Pancreas (tissue), 10 donors: ENCODE results near the gene GATB. TPM values are rescaled to one million over a fixed set of nuclear protein-coding genes. Genes with fewer than 3 reads are reported as not detected.

Source experiments
- ATAC-seq, 4 donors: fragments of 200-7000 bp; cut with Tn5 transposase; one replicate each; pipeline versions ENCODE4 v1.8.0 to v1.9.1; 2020; ENCODE audit warnings: mild to moderate bottlenecking in 4 of 4, moderate library complexity in 4 of 4
- DNase-seq, 6 donors: peaks; one replicate each; pipeline ENCODE4 v3.0.0-alpha.2; 2020
- FAIRE-seq: peaks from 2 replicates; lab custom pipeline; 2012; peaks lifted over from hg19 to GRCh38; lab: Jason Lieb, UNC
- H3K27ac ChIP-seq, 4 donors: fragments of 200-600 bp; sonication (generic); 1 replicate in 3 of 4; 2 replicates in 1 of 4; pipeline versions ENCODE4 v1.5.0 to v1.8.0; 2020
- H3K27me3 ChIP-seq, 4 donors: fragments of 200-600 bp; one replicate each; pipeline ENCODE4 v1.8.0; 2021
- H3K36me3 ChIP-seq, 3 donors: fragments of 200-600 bp; sonication (generic) in 1 of 3; one replicate each; pipeline versions ENCODE4 v1.5.0 to v1.8.0; 2020 to 2021
- H3K4me1 ChIP-seq, 3 donors: fragments of 200-600 bp; one replicate each; pipeline ENCODE4 v1.8.0; 2021
- H3K4me3 ChIP-seq, 4 donors: fragments of 200-600 bp; sonication (generic) in 2 of 4; one replicate each; pipeline versions ENCODE4 v1.5.0 to v1.8.0; 2020 to 2021
- H3K9me3 ChIP-seq, 4 donors: fragments of 200-600 bp; one replicate each; pipeline ENCODE4 v1.8.0; 2021
- WGBS, 2 donors: extraction: QIAGEN DNeasy Blood & Tissue Kit; methylation state at CpG; one replicate each; pipeline ENCODE4 v1.1.7; 2013; 5-methylcytosine and 5-hydroxymethylcytosine counted together
- intact Hi-C, 3 donors: fragments of 100-400 bp; cut with DNase I; formaldehyde crosslinking; loops; one replicate each; pipeline versions ENCODE4 v1.11.1 to v1.14.2; 2022
- polyA plus RNA-seq, 2 donors: library from polyadenylated mRNA; stranded (reverse); fragments of 200-250 nt; gene quantifications; one replicate each; pipeline ENCODE4 v1.2.3, GENCODE V29; 2013
- total RNA-seq, 6 donors: library from RNA; stranded (reverse); fragmentation: NEBNext Ultra II Directional in 4 of 6; extraction: Animal tissue kit (Norgen Biotek cat#: 25700) in 4 of 6; gene quantifications; one replicate each; pipeline versions ENCODE4 v1.2.1 to v1.2.4, GENCODE V29; 2021 to 2023
- TF ChIP-seq, protein P1 (sequence below), 4 donors: fragments of 200-600 bp; sonication (generic) in 3 of 4; IDR thresholded peaks; one replicate each; pipeline versions ENCODE4 v1.5.0 to v1.8.0; 2021; ENCODE audit warnings: antibody characterized with exemption in 4 of 4
- donor health status: healthy with polysubstance abuse.
- donor health status: DM: no; HTN: no; CAD: no; lungs with moderate emphysema.
- donor health status: DM: no; HTN: no; CAD: no.
- donor health status: control.
- donor health status: control.
- donor health status: Bipolar disorder and iron deficiency.
- donor health status: DM: yes; HTN: yes; CAD: no.
- donor health status: DM: no; HTN: no; CAD: no.
- donor health status: DM: no; HTN: no; CAD: no.
- donor health status: DM: yes; HTN: yes; CAD: no.

Gene GATB
- total and polyA plus RNA-seq, 8 donors, result 1.8 to 10.0 (median 6.5) TPM

DNA sequence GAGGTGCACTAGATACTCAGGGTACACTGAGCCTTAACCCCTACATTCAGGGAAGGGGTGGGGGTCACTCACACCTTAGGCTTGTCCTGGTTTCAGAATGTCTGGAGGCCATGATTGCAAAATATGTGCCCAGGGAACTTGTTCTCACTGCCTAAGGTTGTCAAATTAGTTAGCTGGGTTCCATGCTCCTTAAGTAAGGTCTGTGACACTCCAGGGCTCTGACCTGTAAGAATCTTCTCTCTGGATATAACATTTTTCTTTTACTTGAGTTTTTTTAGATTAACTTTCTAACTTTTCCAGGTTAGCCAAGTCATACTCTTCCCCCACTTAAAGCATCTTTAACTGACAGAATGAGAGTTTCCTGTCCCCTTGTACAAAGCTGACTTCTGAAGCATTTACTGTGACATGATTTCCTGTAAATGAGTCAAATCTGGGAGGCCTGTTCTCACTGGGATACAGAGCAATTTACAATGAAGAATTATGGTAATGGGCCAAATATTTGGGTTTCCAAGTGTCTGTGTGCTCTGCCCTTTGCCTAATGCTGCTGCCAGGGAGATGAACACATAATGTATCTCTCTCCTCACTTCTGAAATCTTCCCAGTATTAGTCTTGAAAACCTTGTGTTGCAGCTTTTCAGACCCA lies 101.7 kb downstream of the GATB start:
- intact Hi-C loops, result no loop called here
- no peaks in the 10 kb centered on the region for H3K9me3 ChIP-seq
- H3K4me3 ChIP-seq, result no peak overlapping the region
- DNase-seq (no peak), ATAC-seq (peak in 1 of 4 donors; percentile 48), FAIRE-seq (no peak)
- H3K36me3 ChIP-seq, result peaks cover 4 to 41% (median 7%) of the 10 kb centered on the region in 3 donors
- no peaks in the 10 kb centered on the region for H3K4me1 ChIP-seq
- H3K27ac ChIP-seq, result no peak overlapping the region
- H3K27me3 ChIP-seq, result no peaks in the 10 kb centered on the region
- TF ChIP-seq, protein P1, sequence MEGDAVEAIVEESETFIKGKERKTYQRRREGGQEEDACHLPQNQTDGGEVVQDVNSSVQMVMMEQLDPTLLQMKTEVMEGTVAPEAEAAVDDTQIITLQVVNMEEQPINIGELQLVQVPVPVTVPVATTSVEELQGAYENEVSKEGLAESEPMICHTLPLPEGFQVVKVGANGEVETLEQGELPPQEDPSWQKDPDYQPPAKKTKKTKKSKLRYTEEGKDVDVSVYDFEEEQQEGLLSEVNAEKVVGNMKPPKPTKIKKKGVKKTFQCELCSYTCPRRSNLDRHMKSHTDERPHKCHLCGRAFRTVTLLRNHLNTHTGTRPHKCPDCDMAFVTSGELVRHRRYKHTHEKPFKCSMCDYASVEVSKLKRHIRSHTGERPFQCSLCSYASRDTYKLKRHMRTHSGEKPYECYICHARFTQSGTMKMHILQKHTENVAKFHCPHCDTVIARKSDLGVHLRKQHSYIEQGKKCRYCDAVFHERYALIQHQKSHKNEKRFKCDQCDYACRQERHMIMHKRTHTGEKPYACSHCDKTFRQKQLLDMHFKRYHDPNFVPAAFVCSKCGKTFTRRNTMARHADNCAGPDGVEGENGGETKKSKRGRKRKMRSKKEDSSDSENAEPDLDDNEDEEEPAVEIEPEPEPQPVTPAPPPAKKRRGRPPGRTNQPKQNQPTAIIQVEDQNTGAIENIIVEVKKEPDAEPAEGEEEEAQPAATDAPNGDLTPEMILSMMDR (IDR thresholded peaks at IDR 0.05), result no peak

DNA sequence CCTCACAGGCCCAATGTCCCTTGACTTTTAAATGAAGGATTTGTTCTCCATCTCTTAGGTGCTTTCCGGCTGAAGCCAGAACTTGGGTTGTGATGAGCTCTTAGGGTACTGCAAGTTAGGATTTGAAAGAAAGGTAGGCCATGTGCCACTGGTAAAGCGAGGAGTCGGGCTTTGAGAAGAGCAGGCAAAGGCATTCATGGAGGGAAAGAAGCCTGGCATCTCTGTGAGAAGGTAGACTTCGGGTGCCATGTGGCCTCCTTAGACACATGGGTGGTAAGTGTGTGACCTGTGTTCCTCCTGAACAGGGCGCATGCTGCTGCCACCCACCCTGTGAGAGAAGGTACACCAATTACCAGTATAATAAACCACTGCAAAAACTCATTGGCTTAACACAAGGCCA lies 102.9 kb downstream of the GATB start:
- FAIRE-seq (no peak), ATAC-seq (no peak), DNase-seq (no peak)
- WGBS, 2 donors, result 93 to 97% methylated on average over 5 of the region's 5 CpGs
- Histone ChIP-seq H3K36me3 (peaks cover 0 to 29% (median 4%) of the 10 kb centered on the region in 3 donors), H3K27ac (no peak overlapping the region), H3K9me3 (no peaks in the 10 kb centered on the region), H3K4me1 (no peaks in the 10 kb centered on the region), H3K27me3 (no peaks in the 10 kb centered on the region), H3K4me3 (no peak overlapping the region)
- intact Hi-C loops, result no loop called here
- TF ChIP-seq, protein P1 (IDR thresholded peaks at IDR 0.05), result no peak

DNA sequence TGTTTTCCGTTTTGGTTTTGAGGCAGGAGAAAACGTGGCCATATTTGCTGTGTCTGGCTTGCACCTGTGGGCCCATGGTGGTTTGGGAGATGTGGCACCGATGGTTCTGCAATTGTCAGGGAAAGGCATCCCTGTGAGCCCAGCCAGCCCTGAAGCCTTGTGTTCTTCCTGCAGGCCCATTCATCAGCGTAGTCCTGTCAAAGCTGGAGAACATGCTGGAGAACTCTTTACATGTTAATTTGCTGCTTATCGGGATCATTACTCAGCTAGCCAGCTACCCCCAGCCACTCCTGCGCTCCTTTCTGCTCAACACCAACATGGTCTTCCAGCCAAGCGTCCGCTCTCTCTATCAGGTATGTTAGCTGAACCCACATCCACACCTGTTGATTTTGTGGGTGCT lies 104.7 kb downstream of the GATB start:
- H3K36me3 ChIP-seq, result peaks cover 0 to 21% (median 4%) of the 10 kb centered on the region in 3 donors
- no peak for FAIRE-seq
- no peak overlapping the region for H3K27ac ChIP-seq
- DNase-seq, result no peak
- no peaks in the 10 kb centered on the region for H3K9me3 ChIP-seq
- no peak for ATAC-seq
- H3K4me3 ChIP-seq, result no peak overlapping the region
- H3K4me1 ChIP-seq, result no peaks in the 10 kb centered on the region
- WGBS, 2 donors, result 85 to 91% methylated on average over 8 of the region's 8 CpGs
- H3K27me3 ChIP-seq, result no peaks in the 10 kb centered on the region
- intact Hi-C loops, result no loop called here
- TF ChIP-seq, protein P1 (IDR thresholded peaks at IDR 0.05), result no peak

DNA sequence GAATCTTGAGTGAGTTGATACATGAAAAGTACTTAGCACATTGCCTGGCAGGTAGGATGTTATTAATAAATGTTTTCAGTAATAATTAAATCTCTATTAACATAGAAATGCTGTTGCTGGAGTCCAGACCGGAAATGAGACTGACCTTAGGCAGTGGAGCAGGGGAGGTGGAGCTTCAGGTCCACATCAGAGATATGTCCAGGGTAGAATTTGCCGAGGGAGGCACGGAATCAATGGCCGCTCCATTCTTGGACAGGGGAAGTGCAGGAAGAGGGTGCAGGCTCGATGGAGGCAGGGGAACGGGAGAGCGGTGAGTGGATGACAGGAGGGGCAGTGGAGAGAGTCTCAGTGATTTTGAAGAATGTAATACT lies 107.3 kb downstream of the GATB start:
- Histone ChIP-seq H3K4me1 (no peaks in the 10 kb centered on the region), H3K27me3 (no peaks in the 10 kb centered on the region), H3K27ac (no peak overlapping the region), H3K36me3 (peaks cover 0 to 30% (median 4%) of the 10 kb centered on the region in 3 donors), H3K9me3 (no peaks in the 10 kb centered on the region), H3K4me3 (no peak overlapping the region)
- intact Hi-C loops, result no loop called here
- DNase-seq, result no peak
- peak in 2 of 4 donors; percentile 11 to 49 for ATAC-seq
- WGBS, 2 donors, result 85 to 89% methylated on average over 7 of the region's 7 CpGs
- TF ChIP-seq, protein P1 (IDR thresholded peaks at IDR 0.05), result no peak
- no peak for FAIRE-seq

DNA sequence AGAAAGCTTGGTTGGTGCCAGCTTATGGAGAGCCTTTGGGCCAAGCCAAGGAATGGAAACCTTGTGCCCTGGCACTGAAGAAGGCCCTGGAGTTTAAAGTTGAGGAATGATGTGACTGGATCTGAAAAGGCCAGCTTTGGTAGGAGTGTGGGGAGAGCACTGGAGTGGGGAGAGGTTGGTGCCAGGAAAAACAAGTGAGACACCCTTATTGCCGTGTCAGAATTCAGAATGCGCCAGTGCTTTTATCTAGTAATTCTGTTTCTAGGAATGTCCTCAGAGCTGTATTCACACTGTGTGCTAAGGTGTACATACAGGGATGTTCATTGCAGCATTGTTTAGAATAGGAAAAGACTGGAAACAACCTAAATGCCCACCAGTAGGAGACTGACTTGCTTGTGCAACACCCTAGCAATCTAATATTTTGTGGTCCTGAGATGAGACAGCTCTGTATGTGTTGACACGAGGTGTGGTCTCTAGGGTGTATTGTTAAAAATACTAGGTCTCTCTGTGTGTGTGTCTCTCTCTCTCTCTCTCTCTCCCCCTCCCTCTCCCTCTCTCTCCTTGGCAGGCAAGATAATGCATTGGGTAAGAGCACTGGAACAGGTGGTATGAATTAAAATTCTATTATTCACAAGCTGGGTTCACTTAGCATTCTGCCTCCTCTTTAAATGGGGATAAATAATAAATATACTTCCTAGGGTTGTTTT lies 107.8 kb downstream of the GATB start:
- DNase-seq, result no peak
- Histone ChIP-seq H3K4me1 (no peaks in the 10 kb centered on the region), H3K27me3 (no peaks in the 10 kb centered on the region), H3K4me3 (no peak overlapping the region), H3K27ac (no peak overlapping the region), H3K9me3 (no peaks in the 10 kb centered on the region), H3K36me3 (peaks cover 0 to 28% (median 4%) of the 10 kb centered on the region in 3 donors)
- ATAC-seq, result peak in 2 of 4 donors; percentile 62 to 68
- no peak for FAIRE-seq
- TF ChIP-seq, protein P1 (IDR thresholded peaks at IDR 0.05), result no peak
- intact Hi-C loops, result no loop called here
- 76 to 86% methylated on average over 3 of the region's 3 CpGs for whole genome bisulfite sequencing, 2 donors
